H1 (cell line): ENCODE results near the gene RPL38. TPM values are rescaled to one million over a fixed set of nuclear protein-coding genes. Genes with fewer than 3 reads are reported as not detected.

Source experiments
- ASH2L ChIP-seq: fragments of 200-600, 300-600 bp; sonication (generic); IDR thresholded peaks from one replicate; pipeline ENCODE4 v1.7.1; 2017; ENCODE audit warnings: low read length
- BACH1 ChIP-seq: IDR thresholded peaks from 2 replicates; pipeline ENCODE4 v1.6.1; 2012; ENCODE audit warnings: low read length, improper control_type of control experiment
- BRCA1 ChIP-seq: IDR thresholded peaks from 2 replicates; pipeline ENCODE4 v1.6.1; 2012; ENCODE audit warnings: low read depth, low read length, improper control_type of control experiment
- CHD1 ChIP-seq: IDR thresholded peaks from 2 replicates; pipeline ENCODE4 v1.6.1; 2012; ENCODE audit warnings: low read depth, low read length, improper control_type of control experiment
- CREB1 ChIP-seq: IDR thresholded peaks from 2 replicates; pipeline ENCODE4 v1.6.1; 2012; ENCODE audit warnings: inconsistent platforms
- GABPA ChIP-seq: IDR thresholded peaks from 2 replicates; pipeline ENCODE4 v1.6.1; 2011; ENCODE audit warnings: mild to moderate bottlenecking, low read length, moderate library complexity, borderline replicate concordance; ENCODE audit not compliant: insufficient read depth
- JUN ChIP-seq: IDR thresholded peaks from 2 replicates; pipeline ENCODE4 v1.6.1; 2011; ENCODE audit warnings: low read depth, mild to moderate bottlenecking, improper control_type of control experiment, low read length
- NRF1 ChIP-seq: IDR thresholded peaks from 2 replicates; pipeline ENCODE4 v1.6.1; 2011; ENCODE audit warnings: mild to moderate bottlenecking, low read depth, low read length, improper control_type of control experiment
- SAP30 ChIP-seq: fragments of 300-600 bp; sonication (generic); IDR thresholded peaks from 2 replicates; pipeline ENCODE4 v1.7.1; 2012; ENCODE audit warnings: low read length, moderate library complexity, mild to moderate bottlenecking, inconsistent platforms; ENCODE audit not compliant: insufficient read depth, insufficient replicate concordance
- polyA plus RNA-seq, 7 experiments: library from polyadenylated mRNA; depleted of rRNA in 3 of 7; stranded (reverse) in 5 of 7; unstranded in 2 of 7; fragments of >200 nt in 5 of 7; fragments of 200-250 nt in 2 of 7; gene quantifications; 1 replicate in 5 of 7; 2 replicates in 1 of 7; 4 replicates in 1 of 7; pipeline versions ENCODE4 v1.2.1 to v1.2.3, GENCODE V29; 2011 to 2013; ENCODE audit warnings: missing spikeins in 2 of 7, mixed read lengths in 2 of 7
- total RNA-seq: library from RNA; stranded (reverse); fragmentation: NEBNext Ultra II Directional; extraction: Animal tissue kit (Norgen Biotek cat#: 25700); gene quantifications from 2 replicates; pipeline ENCODE4 v1.2.1, GENCODE V29; 2021
- TF ChIP-seq, protein P1 (sequence below): fragments of 300-600 bp; sonication (generic); IDR thresholded peaks from 2 replicates; pipeline ENCODE4 v1.7.1; 2012; ENCODE audit warnings: low read length, moderate library complexity, mild to moderate bottlenecking, inconsistent platforms; ENCODE audit not compliant: insufficient replicate concordance

Gene RPL38
- total and polyA plus RNA-seq, 2 of the 8 experiments (the other 6 are each of a cell fraction or from before 2014, with no cell fraction given): 412 to 1,195 TPM

DNA sequence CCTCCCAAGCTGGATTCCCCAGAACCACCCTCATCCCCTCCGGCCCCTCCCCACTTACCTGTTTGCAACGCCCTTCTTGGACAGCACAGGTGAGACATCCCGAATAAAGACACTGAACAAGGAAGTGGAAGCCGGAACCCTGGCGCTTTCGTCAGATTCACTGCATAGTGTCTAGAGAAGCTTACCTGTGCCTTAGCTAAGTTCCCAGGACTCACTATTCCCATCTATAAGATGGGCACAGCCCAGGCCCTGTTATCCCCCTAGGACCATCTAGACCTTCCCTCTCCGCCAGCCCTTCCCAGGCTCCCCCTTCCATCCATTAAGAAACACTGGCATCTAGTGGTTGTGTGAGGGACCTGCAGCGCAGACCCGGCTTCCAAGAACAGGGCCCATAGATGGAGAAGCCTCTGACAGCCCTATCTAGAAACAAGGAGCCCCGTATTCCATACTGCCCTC, 26.9 kb upstream of the RPL38 start (continued):
- TF ChIP-seq, protein P1, sequence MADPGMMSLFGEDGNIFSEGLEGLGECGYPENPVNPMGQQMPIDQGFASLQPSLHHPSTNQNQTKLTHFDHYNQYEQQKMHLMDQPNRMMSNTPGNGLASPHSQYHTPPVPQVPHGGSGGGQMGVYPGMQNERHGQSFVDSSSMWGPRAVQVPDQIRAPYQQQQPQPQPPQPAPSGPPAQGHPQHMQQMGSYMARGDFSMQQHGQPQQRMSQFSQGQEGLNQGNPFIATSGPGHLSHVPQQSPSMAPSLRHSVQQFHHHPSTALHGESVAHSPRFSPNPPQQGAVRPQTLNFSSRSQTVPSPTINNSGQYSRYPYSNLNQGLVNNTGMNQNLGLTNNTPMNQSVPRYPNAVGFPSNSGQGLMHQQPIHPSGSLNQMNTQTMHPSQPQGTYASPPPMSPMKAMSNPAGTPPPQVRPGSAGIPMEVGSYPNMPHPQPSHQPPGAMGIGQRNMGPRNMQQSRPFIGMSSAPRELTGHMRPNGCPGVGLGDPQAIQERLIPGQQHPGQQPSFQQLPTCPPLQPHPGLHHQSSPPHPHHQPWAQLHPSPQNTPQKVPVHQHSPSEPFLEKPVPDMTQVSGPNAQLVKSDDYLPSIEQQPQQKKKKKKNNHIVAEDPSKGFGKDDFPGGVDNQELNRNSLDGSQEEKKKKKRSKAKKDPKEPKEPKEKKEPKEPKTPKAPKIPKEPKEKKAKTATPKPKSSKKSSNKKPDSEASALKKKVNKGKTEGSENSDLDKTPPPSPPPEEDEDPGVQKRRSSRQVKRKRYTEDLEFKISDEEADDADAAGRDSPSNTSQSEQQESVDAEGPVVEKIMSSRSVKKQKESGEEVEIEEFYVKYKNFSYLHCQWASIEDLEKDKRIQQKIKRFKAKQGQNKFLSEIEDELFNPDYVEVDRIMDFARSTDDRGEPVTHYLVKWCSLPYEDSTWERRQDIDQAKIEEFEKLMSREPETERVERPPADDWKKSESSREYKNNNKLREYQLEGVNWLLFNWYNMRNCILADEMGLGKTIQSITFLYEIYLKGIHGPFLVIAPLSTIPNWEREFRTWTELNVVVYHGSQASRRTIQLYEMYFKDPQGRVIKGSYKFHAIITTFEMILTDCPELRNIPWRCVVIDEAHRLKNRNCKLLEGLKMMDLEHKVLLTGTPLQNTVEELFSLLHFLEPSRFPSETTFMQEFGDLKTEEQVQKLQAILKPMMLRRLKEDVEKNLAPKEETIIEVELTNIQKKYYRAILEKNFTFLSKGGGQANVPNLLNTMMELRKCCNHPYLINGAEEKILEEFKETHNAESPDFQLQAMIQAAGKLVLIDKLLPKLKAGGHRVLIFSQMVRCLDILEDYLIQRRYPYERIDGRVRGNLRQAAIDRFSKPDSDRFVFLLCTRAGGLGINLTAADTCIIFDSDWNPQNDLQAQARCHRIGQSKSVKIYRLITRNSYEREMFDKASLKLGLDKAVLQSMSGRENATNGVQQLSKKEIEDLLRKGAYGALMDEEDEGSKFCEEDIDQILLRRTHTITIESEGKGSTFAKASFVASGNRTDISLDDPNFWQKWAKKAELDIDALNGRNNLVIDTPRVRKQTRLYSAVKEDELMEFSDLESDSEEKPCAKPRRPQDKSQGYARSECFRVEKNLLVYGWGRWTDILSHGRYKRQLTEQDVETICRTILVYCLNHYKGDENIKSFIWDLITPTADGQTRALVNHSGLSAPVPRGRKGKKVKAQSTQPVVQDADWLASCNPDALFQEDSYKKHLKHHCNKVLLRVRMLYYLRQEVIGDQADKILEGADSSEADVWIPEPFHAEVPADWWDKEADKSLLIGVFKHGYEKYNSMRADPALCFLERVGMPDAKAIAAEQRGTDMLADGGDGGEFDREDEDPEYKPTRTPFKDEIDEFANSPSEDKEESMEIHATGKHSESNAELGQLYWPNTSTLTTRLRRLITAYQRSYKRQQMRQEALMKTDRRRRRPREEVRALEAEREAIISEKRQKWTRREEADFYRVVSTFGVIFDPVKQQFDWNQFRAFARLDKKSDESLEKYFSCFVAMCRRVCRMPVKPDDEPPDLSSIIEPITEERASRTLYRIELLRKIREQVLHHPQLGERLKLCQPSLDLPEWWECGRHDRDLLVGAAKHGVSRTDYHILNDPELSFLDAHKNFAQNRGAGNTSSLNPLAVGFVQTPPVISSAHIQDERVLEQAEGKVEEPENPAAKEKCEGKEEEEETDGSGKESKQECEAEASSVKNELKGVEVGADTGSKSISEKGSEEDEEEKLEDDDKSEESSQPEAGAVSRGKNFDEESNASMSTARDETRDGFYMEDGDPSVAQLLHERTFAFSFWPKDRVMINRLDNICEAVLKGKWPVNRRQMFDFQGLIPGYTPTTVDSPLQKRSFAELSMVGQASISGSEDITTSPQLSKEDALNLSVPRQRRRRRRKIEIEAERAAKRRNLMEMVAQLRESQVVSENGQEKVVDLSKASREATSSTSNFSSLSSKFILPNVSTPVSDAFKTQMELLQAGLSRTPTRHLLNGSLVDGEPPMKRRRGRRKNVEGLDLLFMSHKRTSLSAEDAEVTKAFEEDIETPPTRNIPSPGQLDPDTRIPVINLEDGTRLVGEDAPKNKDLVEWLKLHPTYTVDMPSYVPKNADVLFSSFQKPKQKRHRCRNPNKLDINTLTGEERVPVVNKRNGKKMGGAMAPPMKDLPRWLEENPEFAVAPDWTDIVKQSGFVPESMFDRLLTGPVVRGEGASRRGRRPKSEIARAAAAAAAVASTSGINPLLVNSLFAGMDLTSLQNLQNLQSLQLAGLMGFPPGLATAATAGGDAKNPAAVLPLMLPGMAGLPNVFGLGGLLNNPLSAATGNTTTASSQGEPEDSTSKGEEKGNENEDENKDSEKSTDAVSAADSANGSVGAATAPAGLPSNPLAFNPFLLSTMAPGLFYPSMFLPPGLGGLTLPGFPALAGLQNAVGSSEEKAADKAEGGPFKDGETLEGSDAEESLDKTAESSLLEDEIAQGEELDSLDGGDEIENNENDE: no peak
- TF ChIP-seq JUN: no peak
- TF ChIP-seq BRCA1: no peak
- no peak for TF ChIP-seq GABPA
- no peak for TF ChIP-seq NRF1
- no peak for TF ChIP-seq BACH1
- no peak for TF ChIP-seq CHD1
- TF ChIP-seq SAP30: no peak
- TF ChIP-seq ASH2L: no peak
- no peak for TF ChIP-seq CREB1
